Sigmoid colon (tissue), 4 donors: Measurements from ENCODE around the gene TMEM141.
"Not testable (repeated sequence)": the region's sequence is repeated elsewhere in the genome, so short reads cannot be mapped to it uniquely, and the experiment has no call there.

Experiments
- POLR2A ChIP-seq, 2 donors: fragments of 450-650 bp; IDR thresholded peaks; one replicate each; pipeline ENCODE4 v1.6.1; 2016; ENCODE audit warnings: antibody characterized with exemption in 2 of 2, mild to moderate bottlenecking in 2 of 2, moderate library complexity in 2 of 2
- POLR2AphosphoS5 ChIP-seq, 4 donors: sonication (generic); formaldehyde crosslinking; IDR thresholded peaks; one replicate each; pipeline ENCODE4 v1.6.1; 2017; ENCODE audit warnings: antibody characterized with exemption in 4 of 4
- TF ChIP-seq, protein P1 (sequence below), 4 experiments: fragments of 450-650 bp in 3 of 4; fragments of 200-600 bp in 1 of 4; IDR thresholded peaks; one replicate each; pipeline ENCODE4 v1.5.1; 2016 to 2019; ENCODE audit warnings: antibody characterized with exemption in 4 of 4, mild to moderate bottlenecking in 3 of 4, moderate library complexity in 2 of 4

DNA sequence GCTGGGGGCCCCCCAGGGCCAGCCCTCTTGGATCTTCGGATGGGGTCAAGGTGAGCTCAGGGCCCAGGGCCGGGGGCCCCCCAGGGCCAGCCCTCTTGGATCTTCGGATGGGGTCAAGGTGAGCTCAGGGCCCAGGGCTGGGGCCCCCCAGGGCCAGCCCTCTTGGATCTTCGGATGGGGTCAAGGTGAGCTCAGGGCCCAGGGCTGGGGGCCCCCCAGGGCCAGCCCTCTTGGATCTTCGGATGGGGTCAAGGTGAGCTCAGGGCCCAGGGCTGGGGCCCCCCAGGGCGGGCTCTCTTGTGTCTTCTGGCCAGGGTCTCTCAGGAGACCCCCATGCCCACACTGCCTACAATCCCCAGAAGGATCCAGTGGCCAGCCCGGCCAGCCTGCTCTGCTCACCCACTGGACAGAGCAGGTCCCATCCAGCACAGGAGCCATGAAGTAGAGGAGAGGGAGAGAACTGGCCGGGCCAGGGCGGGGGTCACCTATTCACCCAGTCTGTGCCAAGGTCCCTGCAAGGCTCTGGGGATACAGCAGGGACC lies 11.9 kb downstream of the TMEM141 start:
- TF ChIP-seq POLR2A, POLR2AphosphoS5 (IDR thresholded peaks at IDR 0.05): not testable (repeated sequence)
- TF ChIP-seq, protein P1, sequence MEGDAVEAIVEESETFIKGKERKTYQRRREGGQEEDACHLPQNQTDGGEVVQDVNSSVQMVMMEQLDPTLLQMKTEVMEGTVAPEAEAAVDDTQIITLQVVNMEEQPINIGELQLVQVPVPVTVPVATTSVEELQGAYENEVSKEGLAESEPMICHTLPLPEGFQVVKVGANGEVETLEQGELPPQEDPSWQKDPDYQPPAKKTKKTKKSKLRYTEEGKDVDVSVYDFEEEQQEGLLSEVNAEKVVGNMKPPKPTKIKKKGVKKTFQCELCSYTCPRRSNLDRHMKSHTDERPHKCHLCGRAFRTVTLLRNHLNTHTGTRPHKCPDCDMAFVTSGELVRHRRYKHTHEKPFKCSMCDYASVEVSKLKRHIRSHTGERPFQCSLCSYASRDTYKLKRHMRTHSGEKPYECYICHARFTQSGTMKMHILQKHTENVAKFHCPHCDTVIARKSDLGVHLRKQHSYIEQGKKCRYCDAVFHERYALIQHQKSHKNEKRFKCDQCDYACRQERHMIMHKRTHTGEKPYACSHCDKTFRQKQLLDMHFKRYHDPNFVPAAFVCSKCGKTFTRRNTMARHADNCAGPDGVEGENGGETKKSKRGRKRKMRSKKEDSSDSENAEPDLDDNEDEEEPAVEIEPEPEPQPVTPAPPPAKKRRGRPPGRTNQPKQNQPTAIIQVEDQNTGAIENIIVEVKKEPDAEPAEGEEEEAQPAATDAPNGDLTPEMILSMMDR (IDR thresholded peaks at IDR 0.05), result not testable (repeated sequence)
